Middle frontal gyrus (tissue), 1 donor: Measurements from ENCODE around the gene CCR6.

Experiments used
- DNase-seq: peaks from one replicate; pipeline ENCODE4 v3.0.0-alpha.2; 2015; ENCODE audit warnings: low spot score; ENCODE audit errors: extremely low spot score

Gene CCR6

GRCh38 chr6:167119670-167120582 is 3.0 kb upstream of the CCR6 start:
- DNase-seq: no peak

GRCh38 chr6:167120583-167120903 is 2.4 kb upstream of the CCR6 start:
- no peak for DNase-seq

GRCh38 chr6:167121335-167121841 is 1.5 kb upstream of the CCR6 start:
- DNase-seq: no peak

GRCh38 chr6:167122041-167122826 is 662 bp upstream of the CCR6 start:
- no peak for DNase-seq

- no peak for DNase-seq
These were observed 1.9 kb downstream of the CCR6 start for GRCh38 chr6:167124753-167125152.

GRCh38 chr6:167125410-167125809 is 2.5 kb downstream of the CCR6 start:
- no peak for DNase-seq

GRCh38 chr6:167125855-167126349 is 3.0 kb downstream of the CCR6 start:
- no peak for DNase-seq

GRCh38 chr6:167127785-167128531 is 5.1 kb downstream of the CCR6 start:
- no peak for DNase-seq

- DNase-seq: no peak
These were observed 6.3 kb downstream of the CCR6 start for GRCh38 chr6:167129159-167129558.

GRCh38 chr6:167129562-167129961 is 6.7 kb downstream of the CCR6 start:
- no peak for DNase-seq

GRCh38 chr6:167130008-167130677 is 7.2 kb downstream of the CCR6 start:
- no peak for DNase-seq

- no peak for DNase-seq
These were observed 8.1 kb downstream of the CCR6 start for GRCh38 chr6:167130712-167131684.

- no peak for DNase-seq
These were observed 11.8 kb downstream of the CCR6 start for GRCh38 chr6:167134448-167135328.

- DNase-seq: no peak
These were observed 13.5 kb downstream of the CCR6 start for GRCh38 chr6:167136376-167136775.

GRCh38 chr6:167137081-167137480 is 14.2 kb downstream of the CCR6 start:
- no peak for DNase-seq

GRCh38 chr6:167137881-167138280 is 15.0 kb downstream of the CCR6 start:
- no peak for DNase-seq

- DNase-seq: no peak
These were observed 16.9 kb downstream of the CCR6 start for GRCh38 chr6:167139761-167140160.

- DNase-seq: no peak
These were observed 17.9 kb downstream of the CCR6 start for GRCh38 chr6:167140589-167141474.
